Measurements from ENCODE around the gene ANO1. TPM values are rescaled to one million over a fixed set of nuclear protein-coding genes. Genes with fewer than 3 reads are reported as not detected.

Gene ANO1
- total RNA-seq, 1 experiment from 2014 or later: 41.7 TPM

- peak overlapping the region; percentile 98 for H3K9ac ChIP-seq (ENCODE audit: low read length)
- no peak overlapping the region for H2AFZ ChIP-seq (ENCODE audit: low read depth, low read length, poor library complexity, severe bottlenecking)
- intact Hi-C loops (cut with micrococcal nuclease): loop anchor here (5.0 kb wide), 1 partner anchor 70 kb away; the partner anchor contains the start of gene PPFIA1
- no peaks in the 10 kb centered on the region for H3K9me3 ChIP-seq (ENCODE audit: control insufficient read depth in 1 of 2, insufficient read depth in 1 of 2, low read depth in 1 of 2, low read length in 2 of 2)
- TF ChIP-seq TCF7L2 (IDR thresholded peaks at IDR 0.05; ENCODE audit: borderline replicate concordance, extremely low read depth, insufficient read depth, insufficient read length) (no peak), ZFX (IDR thresholded peaks at IDR 0.05) (no peak), ATF3 (IDR thresholded peaks at IDR 0.05) (no peak), ELF1 (IDR thresholded peaks at IDR 0.05; ENCODE audit: borderline replicate concordance, low read depth) (no peak), CTCF (IDR thresholded peaks at IDR 0.05 in 2 of 3, conservative IDR thresholded peaks at IDR 0.05 in 1 of 3; ENCODE audit: borderline replicate concordance in 1 of 3, insufficient read depth in 1 of 3, low read depth in 2 of 3, low read length in 2 of 3) (no peak), EZH2 (IDR thresholded peaks at IDR 0.05) (no peak), SIN3A (IDR thresholded peaks at IDR 0.05; ENCODE audit: low read depth) (no peak), EZH2phosphoT487 (IDR thresholded peaks at IDR 0.05; ENCODE audit: borderline replicate concordance) (no peak), POLR2A (IDR thresholded peaks at IDR 0.05; ENCODE audit: borderline replicate concordance, extremely low read depth, insufficient read depth, insufficient read length) (no peak), RAD21 (IDR thresholded peaks at IDR 0.05; ENCODE audit: low read depth) (no peak)
- peak overlapping the region; percentile 94 to 96 for H3K4me3 ChIP-seq (replicated peaks in 1 of 2; ENCODE audit: low read depth in 1 of 2, low read length in 2 of 2)
- peaks cover 13 to 25% of the 10 kb centered on the region in 2 experiments; a peak in 2 of 4 replicates for H3K36me3 ChIP-seq (ENCODE audit: control insufficient read depth in 1 of 2, insufficient read depth in 2 of 2, low read length in 2 of 2)
- ATAC-seq: no peak
- no peaks in the 10 kb centered on the region for H3K27me3 ChIP-seq (ENCODE audit: insufficient read depth, low read length)
- peaks cover 41% of the 10 kb centered on the region for H3K79me2 ChIP-seq (ENCODE audit: insufficient read depth, low read length)
- ChIA-PET RAD21 (ENCODE audit: low non-redundant PET in 1 of 2, low total read pairs in 2 of 2, uncharacterized antibody in 2 of 2, unreplicated experiment in 2 of 2) (interaction anchor here in 1 of 2 experiments (1.2 kb wide), 1 partner anchor 287 kb away, joined by 4 read pairs; no protein-coding TSS in a partner anchor), CTCF (interaction anchor here (1.0 to 1.4 kb wide), 2 partner anchors 10 to 287 kb away, joined by 3 to 4 read pairs; no protein-coding TSS in a partner anchor), POLR2A (no interaction called here)
- no peaks in the 10 kb centered on the region; the same call in 1 of the 2 replicates for H4K20me1 ChIP-seq (ENCODE audit: insufficient read depth)
- H3K27ac ChIP-seq (ENCODE audit: low read depth, low read length): peak overlapping the region; percentile 96; the same call in 1 of the 2 replicates
- peaks cover 7 to 31% of the 10 kb centered on the region in 2 experiments; a peak in 3 of 4 replicates for H3K4me1 ChIP-seq (ENCODE audit: control insufficient read depth in 1 of 2, insufficient read depth in 2 of 2, low read length in 2 of 2)
- H3K9me2 ChIP-seq (ENCODE audit: insufficient read depth): no peaks in the 10 kb centered on the region
- H3K4me2 ChIP-seq (ENCODE audit: low read length): peak overlapping the region; percentile 80
- no peak for DNase-seq (ENCODE audit: low read depth, low spot score)
- BruUV-seq (replicated peaks): no TSS peak
Observed at GRCh38 chr11:70201882-70202861, 124.1 kb downstream of the ANO1 start.

Measured in HCT116 (cell line).